ENCODE measurements around the gene CPEB2. TPM values are rescaled to one million over a fixed set of nuclear protein-coding genes. Genes with fewer than 3 reads are reported as not detected.
"Not testable (repeated sequence)": the region's sequence is repeated elsewhere in the genome, so short reads cannot be mapped to it uniquely, and the experiment has no call there.

Gene CPEB2
- total and polyA plus RNA-seq, 2 of the 8 experiments (the other 6 are each of a cell fraction or from before 2014, with no cell fraction given), result 0.39 to 1.9 TPM

DNA sequence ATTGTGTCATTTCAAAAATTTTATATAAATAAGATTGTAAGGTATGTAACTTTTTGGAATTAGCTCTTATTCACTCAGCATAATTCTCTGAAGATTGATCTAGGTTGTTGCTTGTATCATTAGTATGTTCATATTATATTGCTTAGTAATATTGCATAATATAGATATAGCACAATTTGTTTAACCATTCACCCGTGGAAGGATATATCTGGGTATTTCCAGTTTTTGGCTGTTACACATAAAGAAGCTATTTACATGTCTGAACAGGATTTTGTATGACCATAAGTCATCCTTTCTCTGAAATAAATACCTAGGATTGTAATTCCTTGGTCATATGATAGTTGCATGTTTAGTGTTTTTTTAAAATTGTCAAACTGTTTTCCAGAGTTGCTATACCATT lies 82.5 kb downstream of the CPEB2 start (continued):
- TF ChIP-seq SUZ12 (IDR thresholded peaks at IDR 0.05; ENCODE audit: low read length), result no peak
- TF ChIP-seq SAP30 (IDR thresholded peaks at IDR 0.05; ENCODE audit: insufficient read depth, insufficient replicate concordance, low read length), result no peak
- TF ChIP-seq SP2 (IDR thresholded peaks at IDR 0.05; ENCODE audit: low read length), result no peak

DNA sequence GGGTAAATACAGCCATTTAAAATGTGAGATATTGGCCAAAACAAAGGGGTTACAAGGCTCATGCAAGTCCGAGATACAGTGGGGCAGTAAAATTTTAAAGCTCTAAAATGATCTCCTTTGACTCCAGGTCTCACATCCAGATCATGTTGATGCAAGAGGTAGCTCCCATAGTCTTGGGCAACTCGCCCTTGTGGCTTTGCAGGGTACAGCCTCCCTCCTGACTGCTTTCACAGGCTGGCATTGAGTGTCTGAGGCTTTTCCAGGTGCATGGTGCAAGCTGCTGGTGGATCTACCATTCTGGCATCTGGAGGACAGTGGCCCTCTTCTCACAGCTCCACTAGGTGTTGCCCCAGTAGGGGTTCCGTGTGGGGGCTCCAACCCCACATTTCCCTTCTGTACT lies 83.5 kb downstream of the CPEB2 start:
- H3K4me2 ChIP-seq (ENCODE audit: insufficient read depth in 1 of 2, low read depth in 2 of 2, low read length in 2 of 2); H2BK12ac ChIP-seq (ENCODE audit: low read depth, low read length); CTCF ChIA-PET (ENCODE audit: partially characterized antibody); H3K27me3 ChIP-seq (replicated peaks in 1 of 4; ENCODE audit: control insufficient read depth in 3 of 4, extremely low read depth in 1 of 4, insufficient read depth in 3 of 4, low read length in 3 of 4); H2BK15ac ChIP-seq (ENCODE audit: low read length); H3K79me1 ChIP-seq (ENCODE audit: low read depth, low read length); H3K23ac ChIP-seq (ENCODE audit: insufficient read length); H4K5ac ChIP-seq (ENCODE audit: insufficient read length, low read depth, low read length); H3K18ac ChIP-seq (ENCODE audit: extremely low read depth, low read length); H3K23me2 ChIP-seq (ENCODE audit: low read depth, low read length); H3K36me3 ChIP-seq (ENCODE audit: control insufficient read depth in 2 of 4, insufficient read depth in 4 of 4, low read length in 3 of 4); H2BK120ac ChIP-seq (replicated peaks; ENCODE audit: low read depth, low read length); H2AFZ ChIP-seq (ENCODE audit: low read length); DNase-seq (ENCODE audit: low read depth in 1 of 2, low spot score in 2 of 2); H3K4me3 ChIP-seq (ENCODE audit: extremely low read depth in 1 of 4, insufficient read depth in 2 of 4, low read depth in 3 of 4, low read length in 4 of 4); H2BK20ac ChIP-seq (ENCODE audit: low read length); H3K56ac ChIP-seq (replicated peaks; ENCODE audit: insufficient read length, low read depth, low read length); POLR2A ChIA-PET (ENCODE audit: partially characterized antibody); H4K91ac ChIP-seq (replicated peaks; ENCODE audit: insufficient read length, low read length); FAIRE-seq; H2BK5ac ChIP-seq (ENCODE audit: low read depth, low read length); H3K14ac ChIP-seq (ENCODE audit: insufficient read length); H4K8ac ChIP-seq (ENCODE audit: extremely low read depth, insufficient read depth, low read length); H3K9me3 ChIP-seq (ENCODE audit: insufficient read depth in 2 of 2, low read depth in 1 of 2, low read length in 1 of 2); H4K20me1 ChIP-seq (replicated peaks in 1 of 2; ENCODE audit: control insufficient read depth in 1 of 2, insufficient read depth in 2 of 2, low read length in 2 of 2); H3K4me1 ChIP-seq (replicated peaks in 1 of 4; ENCODE audit: control insufficient read depth in 3 of 4, insufficient read depth in 4 of 4, low read length in 3 of 4); H2AK5ac ChIP-seq (ENCODE audit: low read depth, low read length); H3K9ac ChIP-seq (replicated peaks in 1 of 4; ENCODE audit: extremely low read depth in 1 of 4, low read depth in 3 of 4, low read length in 3 of 4); H3K79me2 ChIP-seq (ENCODE audit: control insufficient read depth in 1 of 2, insufficient read depth in 2 of 2, low read length in 2 of 2); H3K27ac ChIP-seq (ENCODE audit: low read depth, low read length); H3K4ac ChIP-seq (replicated peaks; ENCODE audit: insufficient read length, low read depth, low read length): not testable (repeated sequence)
- 89% methylated on average over 3 of the region's 3 CpGs; no CpG with 5 or more reads in 1 of the 2 experiments for WGBS, 2 experiments (ENCODE audit: extremely low coverage in 1 of 2, insufficient coverage in 1 of 2, insufficient read length in 1 of 2, insufficient replicate concordance in 2 of 2, low coverage in 1 of 2, low lambda C conversion rate in 2 of 2, missing lambda C conversion rate in 1 of 2)

Measured in H1 (cell line).